ENCODE measurements around the gene PRRT4.

Gene PRRT4

DNA sequence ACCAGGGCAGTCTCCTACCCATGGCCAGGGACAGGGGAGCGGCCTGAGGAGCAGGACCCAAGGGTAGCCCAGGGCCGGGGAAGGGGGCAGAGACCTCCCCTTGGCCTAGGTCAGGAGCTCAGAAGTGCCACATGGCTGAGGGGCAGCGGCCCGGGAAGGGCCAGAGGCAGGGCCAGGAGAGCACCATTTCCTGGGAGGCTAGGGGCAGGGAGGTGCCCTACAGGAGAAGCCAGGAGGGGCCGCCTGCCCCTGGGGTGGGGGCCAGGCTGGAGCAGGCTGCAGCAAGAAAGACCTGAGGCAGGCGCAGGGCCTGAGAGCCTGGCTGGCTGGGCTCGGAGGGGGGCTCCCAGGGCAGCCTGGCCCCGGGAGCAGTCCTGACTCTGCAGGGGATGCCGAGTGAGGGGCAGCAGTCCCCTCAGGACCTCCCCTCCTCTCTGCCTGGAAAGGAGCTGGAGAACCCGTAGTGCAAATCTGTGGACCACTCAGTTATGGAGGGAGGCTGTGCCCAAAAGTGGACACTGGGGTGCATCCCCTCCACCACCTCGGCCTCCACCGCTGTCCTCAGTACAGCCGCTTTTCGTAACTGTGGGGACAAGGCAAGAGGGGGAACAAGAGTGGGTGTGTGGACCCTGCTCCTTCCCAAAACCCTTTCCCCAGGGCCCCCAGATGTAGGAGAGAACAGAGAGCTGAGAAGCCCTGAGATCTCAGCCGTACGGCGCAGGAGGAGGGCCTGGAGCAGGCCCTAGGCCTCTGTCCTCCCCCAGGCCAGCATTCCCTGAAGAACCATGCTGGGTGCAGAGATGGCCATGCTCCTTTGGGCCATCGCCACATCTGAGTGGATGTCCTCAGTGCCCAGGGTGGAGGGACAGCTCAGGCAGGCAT is 31.2 kb upstream of the PRRT4 start:
- H3K27me3 Mint-ChIP-seq (ENCODE audit: low read depth), result peaks cover 6% of the 10 kb centered on the region
- H3K4me3 Mint-ChIP-seq, result no peak overlapping the region
- peaks cover 9% of the 10 kb centered on the region for H3K36me3 Mint-ChIP-seq (ENCODE audit: low read depth)
- no peaks in the 10 kb centered on the region for H3K9me3 Mint-ChIP-seq
- TF ChIP-seq, protein P1, sequence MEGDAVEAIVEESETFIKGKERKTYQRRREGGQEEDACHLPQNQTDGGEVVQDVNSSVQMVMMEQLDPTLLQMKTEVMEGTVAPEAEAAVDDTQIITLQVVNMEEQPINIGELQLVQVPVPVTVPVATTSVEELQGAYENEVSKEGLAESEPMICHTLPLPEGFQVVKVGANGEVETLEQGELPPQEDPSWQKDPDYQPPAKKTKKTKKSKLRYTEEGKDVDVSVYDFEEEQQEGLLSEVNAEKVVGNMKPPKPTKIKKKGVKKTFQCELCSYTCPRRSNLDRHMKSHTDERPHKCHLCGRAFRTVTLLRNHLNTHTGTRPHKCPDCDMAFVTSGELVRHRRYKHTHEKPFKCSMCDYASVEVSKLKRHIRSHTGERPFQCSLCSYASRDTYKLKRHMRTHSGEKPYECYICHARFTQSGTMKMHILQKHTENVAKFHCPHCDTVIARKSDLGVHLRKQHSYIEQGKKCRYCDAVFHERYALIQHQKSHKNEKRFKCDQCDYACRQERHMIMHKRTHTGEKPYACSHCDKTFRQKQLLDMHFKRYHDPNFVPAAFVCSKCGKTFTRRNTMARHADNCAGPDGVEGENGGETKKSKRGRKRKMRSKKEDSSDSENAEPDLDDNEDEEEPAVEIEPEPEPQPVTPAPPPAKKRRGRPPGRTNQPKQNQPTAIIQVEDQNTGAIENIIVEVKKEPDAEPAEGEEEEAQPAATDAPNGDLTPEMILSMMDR (IDR thresholded peaks at IDR 0.05; ENCODE audit: unreplicated experiment in 3 of 3), result no peak
- peaks cover 5% of the 10 kb centered on the region for H3K4me1 Mint-ChIP-seq
- H3K27ac Mint-ChIP-seq, result no peak overlapping the region

DNA sequence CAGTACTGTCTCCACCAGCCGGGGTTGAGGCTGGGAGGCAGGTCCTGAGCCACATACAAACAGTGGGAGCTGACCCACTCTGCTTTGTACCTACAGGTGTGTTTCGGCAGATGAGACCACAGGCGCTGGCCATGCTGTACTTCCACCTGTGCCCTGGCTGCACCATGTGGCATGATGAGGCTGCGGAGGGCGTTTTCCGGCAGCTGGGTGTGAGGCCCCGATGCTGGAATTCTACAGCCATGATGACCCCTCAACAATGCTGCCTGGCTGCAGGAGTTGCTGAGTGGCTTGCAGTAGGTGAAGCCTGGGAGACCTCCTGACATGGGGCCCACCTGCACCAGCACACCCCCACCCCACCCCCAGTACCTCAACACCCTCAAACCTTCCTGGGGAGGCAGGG is 30.3 kb upstream of the PRRT4 start:
- Mint-ChIP-seq H3K27me3 (ENCODE audit: low read depth) (peaks cover 12% of the 10 kb centered on the region), H3K9me3 (no peaks in the 10 kb centered on the region), H3K27ac (no peak overlapping the region), H3K4me1 (peaks cover 9% of the 10 kb centered on the region), H3K36me3 (ENCODE audit: low read depth) (peaks cover 2% of the 10 kb centered on the region), H3K4me3 (no peak overlapping the region)
- TF ChIP-seq, protein P1 (IDR thresholded peaks at IDR 0.05; ENCODE audit: unreplicated experiment in 3 of 3), result no peak

- H3K4me3 Mint-ChIP-seq, result no peak overlapping the region
Measured at GRCh38 chr7:128390871-128391565, 29.5 kb upstream of the PRRT4 start.

GRCh38 chr7:128389618-128390329 is 28.3 kb upstream of the PRRT4 start:
- no peak overlapping the region for H3K4me3 Mint-ChIP-seq
- H3K4me1 Mint-ChIP-seq, result peaks cover 9% of the 10 kb centered on the region
- H3K27ac Mint-ChIP-seq, result peak overlapping the region in 1 of 3 experiments; percentile 60
- no peaks in the 10 kb centered on the region for H3K9me3 Mint-ChIP-seq
- H3K27me3 Mint-ChIP-seq (ENCODE audit: low read depth), result peaks cover 16% of the 10 kb centered on the region
- H3K36me3 Mint-ChIP-seq (ENCODE audit: low read depth), result no peaks in the 10 kb centered on the region
- TF ChIP-seq, protein P1 (IDR thresholded peaks at IDR 0.05; ENCODE audit: unreplicated experiment in 3 of 3), result no peak

More at GRCh38 chr7:128390871-128391565, 29.5 kb upstream of the PRRT4 start:
- Mint-ChIP-seq H3K36me3 (ENCODE audit: low read depth) (no peaks in the 10 kb centered on the region), H3K27ac (no peak overlapping the region), H3K4me1 (peaks cover 9% of the 10 kb centered on the region), H3K9me3 (no peaks in the 10 kb centered on the region), H3K27me3 (ENCODE audit: low read depth) (peaks cover 12% of the 10 kb centered on the region)
- TF ChIP-seq, protein P1 (IDR thresholded peaks at IDR 0.05; ENCODE audit: unreplicated experiment in 3 of 3), result no peak

GRCh38 chr7:128389085-128389617 is 27.7 kb upstream of the PRRT4 start:
- no peaks in the 10 kb centered on the region for H3K36me3 Mint-ChIP-seq (ENCODE audit: low read depth)
- H3K27ac Mint-ChIP-seq, result no peak overlapping the region
- H3K27me3 Mint-ChIP-seq (ENCODE audit: low read depth), result peaks cover 16% of the 10 kb centered on the region
- TF ChIP-seq, protein P1 (IDR thresholded peaks at IDR 0.05; ENCODE audit: unreplicated experiment in 3 of 3), result no peak
- H3K4me1 Mint-ChIP-seq, result peaks cover 9% of the 10 kb centered on the region
- H3K4me3 Mint-ChIP-seq, result no peak overlapping the region
- no peaks in the 10 kb centered on the region for H3K9me3 Mint-ChIP-seq
